ENCODE data around the gene NACC2. TPM values are rescaled to one million over a fixed set of nuclear protein-coding genes. Genes with fewer than 3 reads are reported as not detected.

Gene NACC2
- total and polyA plus RNA-seq, 2 experiments from 2014 or later, result 3.8 to 20.8 TPM

GRCh38 chr9:136127313-136127712 lies 32.2 kb upstream of the NACC2 start:
- H3K27me3 Mint-ChIP-seq (ENCODE audit: insufficient read depth, low read depth, poor library complexity), result peaks cover 28% of the 10 kb centered on the region

More at GRCh38 chr9:136127313-136127712, 32.2 kb upstream of the NACC2 start:
- H3K36me3 ChIP-seq (ENCODE audit: insufficient read depth), result no peaks in the 10 kb centered on the region
- H3K36me3 Mint-ChIP-seq (ENCODE audit: low read depth), result no peaks in the 10 kb centered on the region
- ATAC-seq, result no peak
- H3K4me1 ChIP-seq (ENCODE audit: insufficient read depth), result peaks cover 4% of the 10 kb centered on the region; the same call in 1 of the 2 replicates
- no peaks in the 10 kb centered on the region for H3K9me3 Mint-ChIP-seq
- H3K79me2 ChIP-seq (replicated peaks; ENCODE audit: insufficient read depth), result no peaks in the 10 kb centered on the region
- H2AFZ ChIP-seq, result peak overlapping the region; percentile 78; the same call in 1 of the 2 replicates
- no peak overlapping the region for H3K4me2 ChIP-seq
- peaks cover 4% of the 10 kb centered on the region; the same call in 1 of the 2 replicates for H3K9me2 ChIP-seq (ENCODE audit: insufficient read depth)
- no peak overlapping the region for H3K27ac ChIP-seq (ENCODE audit: low read depth)
- no peaks in the 10 kb centered on the region for H3F3A ChIP-seq (replicated peaks; ENCODE audit: low read depth)
- H3K27me3 ChIP-seq (ENCODE audit: insufficient read depth), result peaks cover 7% of the 10 kb centered on the region
- H4K20me1 ChIP-seq (replicated peaks; ENCODE audit: insufficient read depth), result no peaks in the 10 kb centered on the region
- DNase-seq (ENCODE audit: low spot score), result no peak
- TF ChIP-seq NANOG (IDR thresholded peaks at IDR 0.05; ENCODE audit: borderline replicate concordance) (no peak), CTCF (conservative IDR thresholded peaks at IDR 0.05; ENCODE audit: low read depth in 2 of 2) (no peak), JUNB (IDR thresholded peaks at IDR 0.05; ENCODE audit: unreplicated experiment) (no peak), POLR2AphosphoS5 (IDR thresholded peaks at IDR 0.05; ENCODE audit: low read depth) (no peak), ZNF331 (CRISPR knock-in tag; IDR thresholded peaks at IDR 0.05; ENCODE audit: low read depth) (no peak), EZH2 (IDR thresholded peaks at IDR 0.05; ENCODE audit: low read depth, unreplicated experiment) (no peak), REST (IDR thresholded peaks at IDR 0.05; ENCODE audit: unreplicated experiment) (no peak), EZH2phosphoT487 (IDR thresholded peaks at IDR 0.05; ENCODE audit: unreplicated experiment) (no peak), STAT1 (IDR thresholded peaks at IDR 0.05; ENCODE audit: unreplicated experiment) (no peak), ZNF462 (CRISPR knock-in tag; IDR thresholded peaks at IDR 0.05) (no peak), ETS1 (IDR thresholded peaks at IDR 0.05) (no peak), ZNF114 (CRISPR knock-in tag; IDR thresholded peaks at IDR 0.05) (no peak), CREB1 (CRISPR knock-in tag; IDR thresholded peaks at IDR 0.05; ENCODE audit: low read depth) (no peak)
- H3K4me1 Mint-ChIP-seq, result peaks cover 12% of the 10 kb centered on the region
- no peak overlapping the region for H3K4me3 ChIP-seq
- no peak overlapping the region for H3K27ac Mint-ChIP-seq
- H3K4me3 Mint-ChIP-seq, result no peak overlapping the region
